NCI-H774 (cell line): ENCODE measurements around the gene GORASP1.

Experiments
- DNase-seq: peaks from one replicate; lab custom pipeline; 2025; lab: John Stamatoyannopoulos, UW

The GORASP1 gene

DNA sequence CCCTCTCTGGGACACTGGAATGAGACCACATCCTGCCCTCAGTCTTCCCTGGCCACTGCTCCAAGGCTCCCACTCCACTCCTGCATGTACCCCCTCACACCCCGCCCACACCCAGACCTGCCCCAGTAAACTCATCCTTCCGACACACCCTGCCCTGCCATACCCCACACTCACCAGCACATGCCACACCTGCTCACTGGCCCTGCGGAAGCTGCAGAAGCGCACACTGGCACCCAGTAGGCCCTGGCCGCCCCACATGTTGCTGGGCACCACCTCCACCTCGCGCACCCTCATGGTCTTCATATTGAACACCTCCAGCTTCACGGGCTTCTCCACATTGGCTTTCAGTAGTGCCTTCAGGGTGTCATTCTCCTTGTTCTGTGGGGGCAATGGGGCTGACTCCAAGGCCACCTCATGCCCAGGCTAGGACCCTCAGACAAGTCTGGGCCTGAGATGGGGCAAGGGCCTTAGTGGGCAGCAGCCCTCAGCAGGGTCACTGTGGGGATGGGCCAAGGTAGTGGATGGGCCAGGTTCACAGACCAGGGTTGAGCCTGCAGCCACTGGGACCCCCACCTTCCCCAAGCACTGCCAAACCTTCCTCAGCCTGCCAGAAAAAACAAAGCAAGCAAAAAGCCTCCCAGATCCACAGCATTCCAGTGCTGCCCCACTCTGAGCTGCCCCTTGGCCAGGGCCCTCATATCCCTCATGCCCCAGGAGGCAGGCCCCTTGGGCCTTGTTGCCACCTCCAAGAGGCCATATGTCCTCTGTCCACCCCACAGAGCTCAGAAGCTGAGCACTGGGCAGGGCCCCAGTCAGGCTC lies 4.7 kb downstream of the GORASP1 start:
- no peak for DNase-seq

DNA sequence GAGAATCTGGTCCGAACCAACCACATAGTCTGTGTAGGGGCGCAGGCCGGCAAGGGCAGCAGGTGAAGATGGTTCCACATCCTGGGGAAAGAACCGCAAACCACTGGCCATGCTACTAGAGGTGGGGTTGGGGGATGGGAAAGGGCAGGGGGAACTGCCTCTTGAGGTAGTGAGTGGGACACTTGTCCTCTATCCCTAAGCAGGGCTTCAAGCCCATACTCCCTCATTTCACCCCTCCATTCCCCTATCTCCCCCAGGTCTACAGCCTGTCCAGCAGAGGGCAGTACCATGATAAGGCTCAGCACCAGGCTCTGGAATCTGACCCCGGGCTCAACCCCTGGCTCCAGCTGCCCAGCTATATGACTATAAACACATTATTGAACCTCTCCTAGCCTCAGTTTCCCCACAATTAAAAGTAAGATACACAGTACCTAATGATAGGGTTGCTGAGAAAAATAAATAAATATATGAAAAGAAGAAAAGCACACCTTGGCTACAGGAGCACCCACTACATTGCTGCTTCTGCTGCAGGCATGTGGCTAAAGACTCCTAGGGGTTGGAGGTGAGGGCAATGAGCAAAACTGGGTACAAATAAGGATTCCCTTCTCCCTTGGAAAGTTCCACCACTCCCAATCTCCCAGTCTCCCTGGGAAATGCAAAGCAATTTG lies 6.3 kb downstream of the GORASP1 start:
- DNase-seq, result no peak

DNA sequence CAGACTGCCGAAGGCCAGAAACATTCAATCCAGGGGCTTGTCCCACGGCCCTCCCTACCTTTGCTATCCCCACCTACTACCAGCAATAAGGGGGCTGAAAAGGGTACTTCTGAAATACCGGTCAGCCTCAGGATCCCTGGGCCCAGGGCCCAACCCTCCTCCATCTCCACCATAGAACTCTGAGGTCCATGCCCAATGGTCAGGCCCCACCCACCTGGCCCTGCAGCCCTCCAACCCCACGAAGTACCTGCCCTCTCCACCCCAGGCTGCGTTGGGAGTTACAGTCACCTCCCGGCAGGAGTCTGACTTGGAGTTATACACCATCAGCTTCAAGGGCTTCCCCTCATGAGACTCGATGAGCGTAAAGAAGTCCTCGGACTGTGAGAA lies 6.9 kb downstream of the GORASP1 start:
- no peak for DNase-seq

DNA sequence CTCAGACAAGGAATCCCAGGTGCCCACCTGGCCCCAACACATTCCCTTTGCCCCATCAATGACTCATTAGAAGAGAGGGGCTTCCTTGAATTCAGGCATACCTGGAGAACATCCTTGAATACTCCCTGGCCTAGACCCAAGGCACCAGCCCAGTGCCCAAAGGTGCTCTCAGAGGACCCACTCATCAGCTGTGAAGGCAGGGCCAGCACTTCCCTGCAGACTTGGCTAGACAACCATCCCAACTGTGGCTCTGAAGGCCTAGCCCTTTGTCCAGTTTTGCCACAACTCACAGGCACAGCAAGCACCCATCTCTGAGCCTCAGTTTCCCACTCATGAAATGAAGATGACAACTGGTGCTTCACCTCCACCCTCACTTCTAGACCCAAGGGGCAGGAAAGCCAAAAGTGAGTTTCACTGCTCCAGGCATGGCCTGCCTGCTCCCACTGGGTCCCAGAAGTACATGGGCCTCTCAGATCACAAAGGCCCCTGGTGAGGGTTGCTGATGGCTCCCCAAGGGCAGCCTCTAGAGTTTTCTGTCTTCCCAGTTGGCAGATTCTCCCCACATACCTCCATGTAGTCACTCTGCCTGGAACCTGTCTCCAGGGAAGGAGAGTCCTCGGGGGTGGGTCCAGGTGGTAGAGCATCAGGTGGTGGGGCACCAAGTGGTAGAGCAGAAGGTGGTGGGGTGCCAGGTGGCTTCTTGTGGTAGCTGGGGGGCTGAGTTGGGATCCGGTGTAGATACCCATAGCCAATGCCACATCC lies 7.5 kb downstream of the GORASP1 start:
- no peak for DNase-seq

DNA sequence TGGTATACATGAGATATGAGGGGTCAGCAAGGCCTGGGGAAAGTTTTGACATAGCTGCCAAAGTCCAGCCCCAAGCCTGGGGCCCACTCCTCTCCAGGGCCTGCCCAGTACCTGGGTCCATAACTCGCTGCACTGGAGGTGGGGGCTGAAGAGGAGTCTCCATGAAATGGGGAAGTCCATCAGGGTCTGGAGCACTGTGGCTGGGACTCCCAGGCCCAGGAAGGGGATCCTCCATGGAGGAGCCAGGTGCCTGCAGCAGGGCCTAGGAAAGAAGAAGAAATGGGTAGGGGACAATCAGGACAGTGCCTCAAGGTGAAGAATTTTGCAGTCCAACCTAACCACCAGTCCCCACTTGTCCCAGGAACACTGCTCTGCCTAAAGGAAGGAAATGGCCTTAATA lies 8.2 kb downstream of the GORASP1 start:
- DNase-seq, result no peak

DNA sequence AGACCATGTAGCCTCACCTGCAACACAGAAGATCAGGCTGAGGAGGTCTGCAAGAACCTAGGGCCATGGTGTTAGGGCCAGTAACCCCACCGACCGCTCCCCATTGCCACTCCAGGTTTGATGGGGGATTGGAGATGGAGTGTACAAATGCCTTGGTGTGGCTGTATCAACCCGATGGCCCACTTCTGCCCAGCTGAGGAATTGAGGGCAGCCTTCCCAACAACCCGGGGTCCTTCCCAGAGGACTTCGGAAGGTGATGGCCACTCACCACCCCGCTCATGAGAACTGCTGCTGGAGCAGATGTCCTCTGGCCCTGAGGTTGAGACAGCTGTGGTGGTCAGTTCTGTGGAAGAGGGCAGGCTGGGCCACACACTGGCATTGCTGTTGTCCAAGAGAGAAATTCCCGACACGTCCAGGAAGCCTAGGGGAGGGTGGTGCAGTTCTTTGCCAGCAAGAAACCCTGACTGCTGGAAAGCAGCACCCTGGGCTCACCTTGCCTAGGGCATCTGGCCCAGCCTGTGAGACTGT lies 8.9 kb downstream of the GORASP1 start:
- DNase-seq, result no peak

DNA sequence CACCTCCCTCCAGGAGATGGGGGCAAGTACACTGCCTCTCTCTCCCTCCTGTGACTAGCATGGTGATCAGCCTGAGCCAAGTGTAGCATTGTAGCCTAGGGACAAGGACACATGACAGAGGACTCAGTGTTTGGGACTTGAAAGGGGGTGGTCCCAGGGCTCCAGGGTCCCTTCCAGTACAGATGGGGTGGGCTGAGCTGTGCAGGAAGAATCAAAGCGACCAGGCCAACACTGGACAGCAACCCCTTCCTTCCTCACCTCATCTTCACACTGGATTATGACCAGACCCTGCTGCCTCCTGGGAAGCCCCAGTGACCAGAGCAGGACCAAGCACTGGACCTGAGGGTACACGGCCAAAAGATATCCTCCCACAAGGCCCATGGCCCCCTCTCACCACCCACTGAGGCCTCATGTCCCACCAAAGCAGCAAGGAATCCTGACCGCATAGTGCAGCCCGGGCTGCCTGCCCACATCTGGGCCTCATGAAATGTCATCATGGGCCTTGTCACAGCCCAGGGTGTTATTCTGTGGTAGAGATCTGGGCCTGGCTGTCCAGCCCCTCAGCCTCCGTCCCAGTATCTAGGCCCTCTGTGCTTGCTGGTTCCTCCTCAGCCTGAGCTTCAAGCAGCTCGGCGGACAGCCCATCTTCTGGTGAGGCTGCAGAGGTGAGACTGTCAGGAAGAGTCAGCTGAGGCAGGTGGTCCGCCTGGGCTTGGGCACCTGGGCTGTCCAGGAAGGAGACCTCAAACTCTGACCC lies 9.5 kb downstream of the GORASP1 start:
- DNase-seq, result no peak

DNA sequence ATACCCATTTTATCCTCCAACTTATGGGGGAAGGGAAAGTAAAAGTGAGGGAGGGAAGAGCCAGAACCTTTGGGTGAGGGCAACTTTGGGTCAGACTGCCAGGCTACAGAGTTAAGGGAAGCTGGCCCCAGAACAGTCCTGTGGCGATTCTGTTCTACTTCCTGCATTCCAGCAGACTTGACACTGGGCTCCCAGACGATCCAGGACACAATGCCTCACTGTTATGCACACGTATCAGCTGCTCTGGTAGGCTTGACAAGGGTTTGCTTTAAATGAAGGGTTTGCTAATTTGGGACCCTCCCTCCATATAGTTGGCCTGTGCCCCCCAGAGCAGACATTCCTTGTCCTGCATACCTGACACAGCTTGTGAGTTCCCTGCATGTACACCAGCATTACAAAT lies 10.7 kb downstream of the GORASP1 start:
- no peak for DNase-seq

DNA sequence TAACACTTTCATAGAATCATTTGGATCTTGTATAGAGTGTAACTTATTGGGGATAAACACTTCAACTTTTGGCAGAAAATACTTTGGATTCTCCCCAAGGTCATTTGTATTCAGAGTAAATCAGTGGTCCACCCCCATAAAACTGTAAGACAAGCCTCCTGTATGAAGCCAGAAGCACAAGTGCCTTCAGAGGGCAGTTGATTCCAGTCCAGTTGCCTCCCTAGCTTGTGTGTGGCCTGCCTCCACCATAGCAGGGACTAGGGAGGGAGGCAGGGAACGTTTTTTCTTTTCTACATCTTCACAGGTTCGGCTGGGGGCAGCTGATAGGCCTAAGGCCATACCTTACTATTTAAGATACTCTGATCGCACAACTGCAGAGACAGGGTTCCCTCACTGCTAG lies 11.6 kb downstream of the GORASP1 start:
- no peak for DNase-seq

DNA sequence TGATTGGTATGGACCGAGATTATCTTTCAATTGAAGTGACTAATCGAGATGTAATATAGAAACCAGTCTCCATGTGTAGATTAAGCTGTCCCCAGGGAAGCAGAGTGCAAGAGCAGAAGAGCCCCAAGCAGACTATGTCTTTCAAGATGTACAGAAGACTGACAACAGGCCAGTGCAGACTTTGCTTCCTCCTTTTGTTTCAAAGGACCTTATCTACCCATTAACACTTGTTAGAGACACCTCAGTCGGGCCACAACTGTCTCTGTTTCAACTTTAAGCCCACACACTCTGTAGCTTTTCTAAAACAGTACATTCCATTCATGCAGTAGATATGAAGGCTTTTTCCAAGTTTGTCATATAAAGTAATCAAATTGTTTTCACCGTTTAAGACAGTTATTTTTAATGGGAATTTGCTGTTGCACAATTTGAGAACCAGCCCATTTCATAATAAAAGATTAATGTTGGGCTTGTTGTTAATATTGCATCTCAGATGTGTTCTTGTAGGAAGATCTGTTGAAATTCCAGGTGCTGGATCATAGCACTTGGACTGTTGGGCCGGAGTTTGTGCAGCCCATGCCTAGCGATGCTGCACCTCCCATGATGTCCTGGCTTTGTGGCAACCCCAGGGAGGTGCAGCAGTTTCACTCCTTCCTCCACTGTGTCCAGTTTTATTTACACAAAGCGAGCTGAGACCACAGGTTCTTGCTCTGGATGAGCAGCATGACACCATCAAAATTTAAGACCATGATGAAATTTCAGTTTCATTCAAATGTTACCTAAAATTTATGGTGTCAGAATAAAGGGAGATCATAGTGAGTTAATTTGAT lies 12.4 kb downstream of the GORASP1 start:
- no peak for DNase-seq

DNA sequence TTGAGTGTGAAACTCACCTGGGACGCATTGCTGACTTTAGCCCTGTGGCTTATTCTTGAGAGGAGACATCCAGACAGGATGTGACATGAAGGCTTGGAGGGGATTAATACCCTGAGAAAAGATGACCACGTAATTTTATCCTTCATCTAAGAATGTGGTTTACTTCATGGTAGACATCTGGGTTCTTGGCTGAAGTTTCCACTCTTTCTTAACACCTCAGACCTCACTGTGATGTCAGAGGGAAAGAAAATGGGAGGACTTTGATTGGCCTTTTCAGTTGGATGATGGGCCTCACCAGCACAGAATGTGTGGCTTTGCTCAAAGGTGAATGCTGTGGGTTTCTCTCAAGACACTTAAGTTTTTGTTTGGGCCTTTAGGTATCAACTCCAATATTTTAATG lies 16.5 kb downstream of the GORASP1 start:
- no peak for DNase-seq

DNA sequence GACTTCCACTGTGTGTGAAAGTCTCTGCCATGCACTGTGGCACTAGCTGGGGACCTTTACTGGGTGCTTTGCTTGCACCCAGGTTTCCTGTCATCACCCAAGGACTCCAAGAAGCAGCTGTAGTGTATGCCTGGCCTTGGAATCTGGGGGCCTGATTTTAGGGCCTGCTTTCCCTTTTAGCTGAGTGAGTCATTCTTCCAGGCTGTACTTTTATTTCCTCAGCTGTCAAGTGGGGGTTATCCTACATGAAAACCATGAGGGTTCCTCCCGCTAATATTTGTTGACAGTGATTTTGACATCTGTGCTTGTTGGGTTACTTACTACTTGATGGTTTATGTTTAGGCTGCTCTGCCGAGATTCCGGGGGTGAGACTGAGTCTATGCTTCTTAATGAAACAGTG lies 18.5 kb downstream of the GORASP1 start:
- no peak for DNase-seq

DNA sequence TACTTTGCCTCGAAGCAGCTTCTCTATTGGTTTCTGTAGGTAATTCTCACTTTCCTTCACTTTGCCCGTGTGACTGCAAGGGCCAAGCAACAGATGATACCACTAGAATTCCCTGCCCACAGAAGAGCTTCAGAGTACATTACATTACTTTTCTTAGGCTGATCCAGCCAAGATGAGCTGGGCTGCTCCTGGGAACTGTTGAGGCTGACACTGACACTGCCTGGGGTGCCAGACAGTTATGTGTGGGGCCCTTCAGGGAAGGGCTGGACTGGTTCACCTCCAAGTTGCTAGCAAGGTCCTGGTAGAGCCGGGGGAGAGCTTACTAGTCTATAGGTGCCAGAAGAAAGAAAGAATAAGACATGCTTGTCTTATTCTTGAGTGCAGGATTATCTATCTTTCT lies 19.0 kb downstream of the GORASP1 start:
- DNase-seq, result no peak

DNA sequence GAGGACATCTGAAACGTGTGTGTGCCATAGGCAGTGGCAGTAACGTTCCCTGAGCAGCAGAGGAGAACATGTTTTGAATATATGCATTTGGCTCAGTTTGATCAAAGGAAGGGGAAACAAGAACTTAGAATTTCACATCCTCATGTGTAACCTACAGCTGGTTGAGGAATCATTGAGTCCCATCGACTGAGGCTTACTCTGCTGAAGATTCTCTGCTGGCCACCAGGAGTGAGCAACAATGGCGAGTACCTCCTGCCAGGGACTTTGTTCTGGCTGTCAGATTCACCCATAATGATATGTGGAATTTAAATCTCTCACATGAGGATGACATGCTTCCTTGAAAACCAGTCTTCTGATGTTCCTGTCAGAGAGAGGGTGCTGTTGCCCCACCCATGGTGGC lies 21.3 kb downstream of the GORASP1 start:
- no peak for DNase-seq

DNA sequence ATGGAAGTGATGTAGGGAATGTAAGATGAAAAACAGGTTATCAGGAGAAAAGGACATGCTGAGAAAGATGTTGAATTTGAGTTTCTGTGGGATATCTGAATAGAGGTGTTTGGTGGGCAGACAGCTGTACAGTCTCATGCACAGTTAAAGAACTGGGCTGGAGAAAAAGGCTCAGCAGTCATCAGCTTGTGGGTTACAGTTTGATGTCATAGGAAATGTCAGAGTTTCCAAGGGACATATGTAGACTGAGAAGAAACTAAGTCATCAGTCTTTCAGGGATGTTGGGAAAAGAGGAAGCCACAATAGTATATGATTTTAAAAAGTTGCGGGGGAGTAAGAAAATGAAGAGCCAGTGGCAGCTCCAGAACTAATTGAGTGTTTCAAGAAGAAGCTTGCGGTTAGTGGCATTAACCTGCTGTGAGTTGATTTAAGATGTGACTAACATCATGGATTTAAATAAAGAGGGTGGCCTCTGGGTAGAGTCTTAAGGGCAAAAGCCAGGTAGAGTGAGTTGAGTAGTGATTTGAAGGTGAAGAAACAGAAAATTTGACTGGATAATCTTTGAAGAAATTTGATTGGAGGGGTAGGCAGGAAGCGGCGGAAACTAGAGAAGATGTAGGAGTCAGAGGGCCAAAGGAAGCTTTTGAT lies 24.6 kb downstream of the GORASP1 start:
- no peak for DNase-seq

DNA sequence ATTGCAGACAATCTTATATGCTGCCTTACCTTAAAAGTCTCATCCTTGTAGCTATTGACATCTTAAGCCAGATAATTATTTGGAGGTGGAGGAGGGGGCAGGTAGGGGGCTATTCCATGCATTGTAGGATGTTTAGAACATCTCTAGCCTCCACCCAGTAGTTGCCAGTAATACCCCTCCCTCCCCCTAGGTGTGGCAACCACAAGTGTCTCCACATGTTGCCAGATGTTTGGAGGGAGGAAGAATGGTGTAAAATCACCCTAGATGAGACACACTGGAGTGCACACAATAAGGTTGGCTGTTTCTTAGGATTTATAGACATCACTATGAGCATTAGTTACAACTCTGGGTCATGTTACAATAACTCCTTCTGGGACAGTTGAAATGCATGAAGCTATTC lies 27.4 kb downstream of the GORASP1 start:
- no peak for DNase-seq

DNA sequence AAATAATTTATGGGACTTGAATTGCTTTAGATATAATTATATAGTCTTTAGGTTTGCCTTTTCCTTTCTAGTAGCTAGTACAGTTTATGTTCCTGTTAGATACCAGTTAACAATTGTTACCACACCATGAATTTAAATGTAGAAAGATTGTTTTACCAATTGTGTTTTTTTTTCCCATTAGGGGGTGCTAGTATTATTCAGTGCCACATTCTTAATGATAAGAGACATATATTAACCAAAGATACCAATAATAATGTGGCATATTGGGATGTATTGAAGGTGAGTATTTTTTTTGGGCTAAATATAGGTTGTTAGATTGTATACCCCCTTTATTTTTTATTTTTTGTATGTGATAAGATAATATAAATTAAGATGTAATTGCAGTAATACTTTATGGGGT lies 27.9 kb downstream of the GORASP1 start:
- no peak for DNase-seq

DNA sequence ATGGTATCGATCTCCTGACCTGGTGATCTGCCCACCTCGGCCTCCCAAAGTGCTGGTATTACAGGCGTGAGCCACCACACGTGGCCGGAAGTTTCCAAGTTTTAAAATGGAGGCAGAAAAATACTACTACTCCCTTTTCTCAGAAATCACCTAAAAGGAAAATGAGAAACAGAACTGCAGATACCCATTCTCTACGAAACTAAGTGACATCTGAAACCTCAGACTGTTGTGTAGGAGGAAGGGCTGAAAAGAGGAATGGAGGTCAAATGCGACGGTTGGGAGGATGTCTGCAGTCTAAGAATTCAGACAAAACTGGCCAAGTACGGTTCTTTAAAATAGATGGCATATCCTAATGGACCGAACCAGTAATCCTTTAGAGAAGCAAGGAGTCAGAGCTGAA lies 31.5 kb downstream of the GORASP1 start:
- DNase-seq, result no peak

DNA sequence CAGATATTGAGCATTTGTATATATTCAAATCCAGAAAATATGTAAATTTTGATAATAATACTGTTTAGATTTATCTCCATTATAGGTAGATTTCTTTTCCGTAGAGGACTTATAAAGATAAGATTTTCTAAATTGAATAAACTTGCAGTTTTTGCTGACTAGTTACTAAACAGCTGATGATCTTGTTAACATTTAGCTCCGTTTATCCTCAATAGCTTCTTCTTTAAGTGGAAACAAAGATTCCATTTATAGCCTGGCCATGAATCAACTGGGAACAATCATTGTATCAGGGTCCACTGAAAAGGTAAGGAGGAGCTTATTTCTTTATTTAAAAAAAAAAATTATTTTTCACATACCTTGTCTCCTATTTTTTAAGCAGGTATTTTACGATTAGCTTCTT lies 38.9 kb downstream of the GORASP1 start:
- no peak for DNase-seq

DNA sequence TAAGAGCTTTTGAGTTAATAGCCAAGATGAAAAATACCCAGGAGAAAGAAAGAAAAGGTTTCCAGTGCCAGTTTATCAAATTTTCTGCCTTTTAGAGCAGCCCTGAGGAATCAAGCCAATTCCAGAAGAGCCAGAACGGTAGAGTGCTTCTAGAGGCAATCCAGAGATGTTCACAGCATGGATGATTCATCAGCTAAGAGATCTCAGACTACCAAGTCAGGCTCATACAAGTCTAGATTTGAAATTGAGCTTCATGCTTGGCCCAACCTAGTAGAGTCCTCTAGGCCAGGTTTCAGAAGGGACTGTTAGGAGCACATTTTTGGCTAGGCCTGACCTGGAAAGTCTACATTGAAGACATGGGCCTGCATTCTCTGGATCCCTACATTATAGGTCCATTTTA lies 40.1 kb downstream of the GORASP1 start:
- no peak for DNase-seq

DNA sequence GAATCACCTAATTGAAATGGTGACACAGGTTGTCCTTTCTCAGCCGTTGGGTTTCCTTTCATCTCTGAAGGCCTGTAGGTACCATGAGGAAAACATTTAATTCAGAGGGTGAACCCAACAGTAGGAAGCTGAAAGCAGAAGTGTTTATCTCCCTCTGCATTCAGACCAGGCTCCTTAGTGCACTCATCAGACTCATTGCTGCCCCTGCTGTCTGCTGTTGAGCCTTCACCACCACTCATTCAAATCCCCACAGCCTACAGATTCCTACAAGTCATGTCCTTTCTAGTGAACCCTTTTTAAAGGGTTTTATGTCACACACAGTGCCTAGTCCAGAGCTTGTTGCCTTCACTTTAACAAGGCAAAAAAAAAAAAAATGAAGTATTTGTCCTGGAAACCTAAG lies 42.2 kb downstream of the GORASP1 start:
- no peak for DNase-seq
